OCI-LY3 (cell line): Measurements from ENCODE around the gene IQGAP2.

ENCODE experiments used
- H2AFZ ChIP-seq: fragments of 200-600, 300-600 bp; shearing (Covaris generic); 2 replicates; pipeline ENCODE4 v1.6.0; 2014; ENCODE audit warnings: antibody characterized with exemption, low read depth, low read length
- H3K27ac ChIP-seq: fragments of 200-600, 300-600 bp; sonication (generic); 2 replicates; pipeline ENCODE4 v1.5.1; 2014; ENCODE audit warnings: mild to moderate bottlenecking, low read length, moderate library complexity, mixed read lengths
- H3K27me3 ChIP-seq: fragments of 200-600, 300-600 bp; sonication (generic); 2 replicates; pipeline ENCODE4 v1.6.1; 2014; ENCODE audit warnings: low read depth, low read length, mixed read lengths
- H3K36me3 ChIP-seq: fragments of 200-600, 300-600 bp; sonication (generic); replicated peaks from 2 replicates; pipeline ENCODE3; 2014; ENCODE audit warnings: low read depth, low read length, mixed read lengths
- H3K4me1 ChIP-seq: fragments of 300-600, 200-600 bp; sonication (generic); 2 replicates; pipeline ENCODE4 v1.6.1; 2014; ENCODE audit warnings: low read length, mixed read lengths
- H3K4me2 ChIP-seq: fragments of 200-600, 300-600 bp; sonication (generic); 2 replicates; pipeline ENCODE4 v1.6.1; 2014; ENCODE audit warnings: low read length, mixed read lengths
- H3K4me3 ChIP-seq: fragments of 300-600, 200-600 bp; sonication (generic); 2 replicates; pipeline ENCODE4 v1.5.1; 2014; ENCODE audit warnings: antibody characterized with exemption, mild to moderate bottlenecking, low read length, moderate library complexity
- H3K79me2 ChIP-seq: fragments of 300-600, 200-600 bp; shearing (Covaris generic); 2 replicates; pipeline ENCODE4 v1.6.1; 2014; ENCODE audit warnings: mild to moderate bottlenecking, low read length, mixed read lengths
- H3K9ac ChIP-seq: fragments of 300-600, 200-600 bp; shearing (Covaris generic); 2 replicates; pipeline ENCODE4 v1.6.0; 2014; ENCODE audit warnings: mild to moderate bottlenecking, low read length, moderate library complexity
- H3K9me3 ChIP-seq: fragments of 200-600, 300-600 bp; shearing (Covaris generic); 2 replicates; pipeline ENCODE4 v1.6.1; 2014; ENCODE audit warnings: low read length, mixed read lengths; ENCODE audit not compliant: insufficient read depth
- H4K20me1 ChIP-seq: fragments of 200-600, 300-600 bp; sonication (generic); 2 replicates; pipeline ENCODE4 v1.6.1; 2016; ENCODE audit warnings: low read length, mixed read lengths; ENCODE audit not compliant: insufficient read depth
- CTCF ChIP-seq: fragments of 200-600, 300-600 bp; sonication (generic); IDR thresholded peaks from 2 replicates; pipeline ENCODE4 v1.5.1; 2014; ENCODE audit warnings: antibody characterized with exemption, low read length, low read depth
- EZH2phosphoT487 ChIP-seq: fragments of 200-600 bp; shearing (Covaris generic); IDR thresholded peaks from 2 replicates; pipeline ENCODE4 v1.6.1; 2018; ENCODE audit warnings: antibody characterized with exemption, mixed run types, low read depth

IQGAP2 gene

GRCh38 chr5:76446776-76447175 is 43.7 kb downstream of the IQGAP2 start:
- Histone ChIP-seq H3K79me2 (no peaks in the 10 kb centered on the region), H3K4me1 (peaks cover 8% of the 10 kb centered on the region)

GRCh38 chr5:76449606-76450005 is 46.5 kb downstream of the IQGAP2 start:
- no peak for TF ChIP-seq CTCF
- TF ChIP-seq EZH2phosphoT487 = no peak
- H3K79me2 ChIP-seq = no peaks in the 10 kb centered on the region
- no peak overlapping the region for H3K27ac ChIP-seq

More at GRCh38 chr5:76446776-76447175, 43.7 kb downstream of the IQGAP2 start:
- Histone ChIP-seq H3K27ac (no peak overlapping the region), H2AFZ (no peak overlapping the region), H3K9ac (no peak overlapping the region), H3K36me3 (no peaks in the 10 kb centered on the region), H3K4me2 (no peak overlapping the region), H3K27me3 (no peaks in the 10 kb centered on the region), H4K20me1 (no peaks in the 10 kb centered on the region), H3K4me3 (no peak overlapping the region), H3K9me3 (no peaks in the 10 kb centered on the region)
- TF ChIP-seq CTCF = no peak
- no peak for TF ChIP-seq EZH2phosphoT487

GRCh38 chr5:76450054-76450453 is 47.0 kb downstream of the IQGAP2 start:
- Histone ChIP-seq H3K27me3 (no peaks in the 10 kb centered on the region), H3K4me3 (no peak overlapping the region), H3K79me2 (no peaks in the 10 kb centered on the region), H4K20me1 (no peaks in the 10 kb centered on the region), H3K4me2 (no peak overlapping the region), H3K9ac (no peak overlapping the region), H3K4me1 (peaks cover 8% of the 10 kb centered on the region), H3K36me3 (no peaks in the 10 kb centered on the region), H3K27ac (no peak overlapping the region), H3K9me3 (no peaks in the 10 kb centered on the region), H2AFZ (no peak overlapping the region)
- TF ChIP-seq CTCF (no peak), EZH2phosphoT487 (no peak)

More at GRCh38 chr5:76449606-76450005, 46.5 kb downstream of the IQGAP2 start:
- Histone ChIP-seq H3K36me3 (no peaks in the 10 kb centered on the region), H4K20me1 (no peaks in the 10 kb centered on the region), H3K4me1 (peaks cover 8% of the 10 kb centered on the region), H3K9me3 (no peaks in the 10 kb centered on the region), H3K4me2 (no peak overlapping the region), H2AFZ (no peak overlapping the region), H3K27me3 (no peaks in the 10 kb centered on the region), H3K9ac (no peak overlapping the region), H3K4me3 (no peak overlapping the region)

GRCh38 chr5:76451031-76451701 is 48.1 kb downstream of the IQGAP2 start:
- Histone ChIP-seq H3K79me2 (no peaks in the 10 kb centered on the region), H3K27ac (no peak overlapping the region), H2AFZ (no peak overlapping the region), H3K9me3 (no peaks in the 10 kb centered on the region), H3K4me2 (peak overlapping the region; percentile 31; the same call in 1 of the 2 replicates), H3K4me1 (peaks cover 8% of the 10 kb centered on the region), H4K20me1 (no peaks in the 10 kb centered on the region), H3K4me3 (no peak overlapping the region), H3K36me3 (no peaks in the 10 kb centered on the region), H3K27me3 (no peaks in the 10 kb centered on the region), H3K9ac (no peak overlapping the region)
- TF ChIP-seq CTCF (no peak), EZH2phosphoT487 (no peak)
